HT-29 (cell line): ENCODE measurements around the gene LARP6. TPM values are rescaled to one million over a fixed set of nuclear protein-coding genes. Genes with fewer than 3 reads are reported as not detected.
"Not testable (repeated sequence)": the region's sequence is repeated elsewhere in the genome, so short reads cannot be mapped to it uniquely, and the experiment has no call there.

ENCODE experiments used
- DNase-seq: peaks from one replicate; pipeline ENCODE4 v3.0.0-alpha.2; 2015; ENCODE audit warnings: low spot score
- total RNA-seq: library from RNA; depleted of rRNA; stranded (reverse); fragments of >200 nt; shearing (Covaris generic); gene quantifications from 2 replicates; pipeline ENCODE4 v1.2.3, GENCODE V29; 2014; rRNA removed

The LARP6 gene
- 4.4 and 5.6 TPM in 2 replicates for total RNA-seq

DNA sequence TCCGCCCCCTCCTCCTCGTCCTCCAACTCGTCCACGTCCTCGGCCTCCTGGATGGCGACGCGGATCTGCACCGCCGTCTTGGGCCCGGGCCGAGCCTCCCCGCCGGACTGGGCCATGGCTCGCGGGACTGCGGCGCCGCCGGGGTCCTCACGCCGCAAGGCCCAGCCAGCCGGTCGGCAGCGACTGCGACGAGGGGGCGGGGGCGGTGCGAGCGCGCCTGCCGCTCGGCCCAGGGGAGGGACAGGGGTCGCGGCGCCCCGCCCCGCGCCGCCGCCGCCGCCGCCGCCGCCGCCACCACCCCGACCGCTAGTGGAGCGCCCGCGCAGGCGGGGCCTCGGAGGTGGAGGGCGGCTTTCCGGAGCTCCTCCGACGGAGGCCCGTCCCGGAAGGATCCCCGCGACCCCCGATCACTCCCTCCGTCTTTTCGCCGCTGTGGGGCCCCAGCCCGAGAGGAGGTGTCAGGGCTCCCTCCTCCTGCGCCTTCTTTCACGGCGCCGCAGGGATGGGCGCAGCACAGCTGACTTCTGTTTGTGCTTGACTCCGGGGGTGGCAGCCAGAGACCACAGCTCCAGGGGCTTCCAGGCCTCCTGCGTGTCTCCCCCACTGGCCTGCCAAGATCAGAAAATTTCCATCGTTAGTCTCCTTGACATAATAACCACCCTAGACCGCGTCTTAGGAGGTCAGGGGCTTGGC is at the start of gene LARP6:
TSS of gene LARP6 (minus strand) at position 185 of the 693 bp plus-strand sequence. CDS start at position 116, 69 bp downstream.
- DNase-seq = no peak

- DNase-seq = peak; percentile 85
Observed at GRCh38 chr15:70902107-70902506, 48.1 kb upstream of the LARP6 start.

DNA sequence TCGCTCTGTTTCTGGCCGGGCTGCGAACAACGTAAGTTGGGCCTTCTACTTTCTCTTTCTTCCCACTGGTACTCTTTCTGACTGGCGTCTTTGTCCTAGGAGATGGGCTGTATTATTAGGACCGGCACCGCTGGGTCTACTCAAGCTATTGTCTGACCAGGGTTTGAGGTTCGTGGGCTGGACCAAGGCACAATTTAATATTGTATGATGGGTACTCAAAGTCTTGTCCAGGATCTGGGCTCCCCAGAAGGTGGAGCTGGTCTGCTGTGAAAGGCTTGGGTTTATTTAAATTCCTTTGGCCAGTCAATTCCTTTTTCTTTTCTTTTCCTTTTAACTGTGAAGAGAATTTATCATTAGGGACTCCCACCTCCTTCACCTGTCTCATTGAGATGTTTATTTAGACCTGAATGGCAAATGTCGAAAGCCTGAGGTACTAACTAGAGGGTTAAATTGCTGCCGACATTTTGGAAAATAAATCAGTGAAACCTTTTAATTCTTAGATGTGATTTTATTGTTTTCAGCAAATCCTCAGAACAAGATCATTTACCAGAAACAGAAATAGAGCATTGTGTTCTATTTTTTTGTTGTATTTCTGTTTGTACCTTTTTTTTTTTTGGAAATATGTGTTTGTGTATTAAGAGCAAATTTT is 39.1 kb upstream of the LARP6 start:
- peak; percentile 84 for DNase-seq

- DNase-seq = peak; percentile 98
Observed at GRCh38 chr15:70892002-70892911, 38.3 kb upstream of the LARP6 start, which contains the start of the genes LRRC49 and THAP10. TSS of gene LRRC49 (plus strand) at chr15:70892826. CDS start at chr15:70892895, 69 bp downstream. TSS of gene THAP10 (minus strand) at chr15:70892433. CDS start at chr15:70892272, 161 bp downstream.

DNA sequence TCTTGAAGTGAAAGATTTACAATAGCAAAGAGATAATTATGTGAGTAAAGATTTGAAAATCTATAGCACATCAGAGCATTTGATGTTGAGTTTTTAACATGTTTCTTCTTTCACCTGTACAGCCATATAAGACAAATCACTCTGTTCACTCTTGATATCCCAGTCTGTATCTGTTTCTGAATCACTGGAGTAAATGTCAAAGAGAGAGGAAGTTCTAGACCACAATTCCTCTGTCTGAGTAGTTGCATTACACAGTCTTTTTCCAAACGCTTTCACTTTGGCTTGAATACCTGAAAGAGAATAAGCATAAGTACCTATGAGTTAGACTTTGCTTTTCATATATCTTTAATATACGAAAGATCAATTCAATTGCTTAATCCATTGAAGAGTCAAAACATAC is 28.4 kb upstream of the LARP6 start:
- DNase-seq = no peak

DNA sequence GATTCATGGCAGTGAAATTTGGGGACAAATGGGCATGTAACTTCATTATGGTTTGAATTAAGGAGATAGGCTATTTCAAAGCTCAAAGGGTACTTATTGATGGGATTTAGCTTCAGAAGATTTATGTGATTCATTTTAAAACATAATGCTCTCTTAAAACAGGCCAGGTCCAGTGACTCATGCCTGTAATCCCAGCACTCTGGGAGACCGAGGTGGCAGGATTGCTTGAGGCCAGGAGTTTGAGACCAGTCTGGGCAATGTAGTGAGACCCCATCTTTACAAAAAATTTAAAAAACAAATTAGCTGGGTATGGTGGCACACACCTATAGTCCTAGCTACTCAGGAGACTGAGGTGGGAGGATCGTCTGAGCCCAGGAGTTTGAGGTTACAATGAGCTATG is 26.8 kb upstream of the LARP6 start:
- DNase-seq = no peak

DNA sequence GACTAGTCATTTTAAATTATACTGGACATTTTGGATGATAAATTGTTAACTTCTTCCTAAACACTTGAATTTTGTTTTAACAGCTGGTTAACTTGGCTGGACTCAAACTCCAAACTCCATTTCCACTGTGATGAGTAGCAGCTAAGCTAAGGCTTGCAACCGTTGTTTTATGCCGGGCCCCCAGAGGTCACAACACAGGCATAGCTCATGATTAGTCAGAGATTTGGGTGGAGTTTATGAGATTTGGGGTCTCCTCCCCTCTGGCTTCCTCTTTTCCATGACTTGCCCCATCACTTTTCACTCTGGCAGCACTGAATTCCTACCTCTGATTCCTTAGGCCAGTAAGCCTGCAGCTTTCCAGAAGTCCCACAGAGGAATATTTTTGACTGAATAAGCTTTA is 25.4 kb upstream of the LARP6 start:
- DNase-seq = no peak

GRCh38 chr15:70876683-70877082 is 22.7 kb upstream of the LARP6 start:
- DNase-seq = no peak

GRCh38 chr15:70876011-70876410 is 22.1 kb upstream of the LARP6 start:
- no peak for DNase-seq

- peak; percentile 63 for DNase-seq
Observed at GRCh38 chr15:70875001-70875782, 21.2 kb upstream of the LARP6 start.

DNA sequence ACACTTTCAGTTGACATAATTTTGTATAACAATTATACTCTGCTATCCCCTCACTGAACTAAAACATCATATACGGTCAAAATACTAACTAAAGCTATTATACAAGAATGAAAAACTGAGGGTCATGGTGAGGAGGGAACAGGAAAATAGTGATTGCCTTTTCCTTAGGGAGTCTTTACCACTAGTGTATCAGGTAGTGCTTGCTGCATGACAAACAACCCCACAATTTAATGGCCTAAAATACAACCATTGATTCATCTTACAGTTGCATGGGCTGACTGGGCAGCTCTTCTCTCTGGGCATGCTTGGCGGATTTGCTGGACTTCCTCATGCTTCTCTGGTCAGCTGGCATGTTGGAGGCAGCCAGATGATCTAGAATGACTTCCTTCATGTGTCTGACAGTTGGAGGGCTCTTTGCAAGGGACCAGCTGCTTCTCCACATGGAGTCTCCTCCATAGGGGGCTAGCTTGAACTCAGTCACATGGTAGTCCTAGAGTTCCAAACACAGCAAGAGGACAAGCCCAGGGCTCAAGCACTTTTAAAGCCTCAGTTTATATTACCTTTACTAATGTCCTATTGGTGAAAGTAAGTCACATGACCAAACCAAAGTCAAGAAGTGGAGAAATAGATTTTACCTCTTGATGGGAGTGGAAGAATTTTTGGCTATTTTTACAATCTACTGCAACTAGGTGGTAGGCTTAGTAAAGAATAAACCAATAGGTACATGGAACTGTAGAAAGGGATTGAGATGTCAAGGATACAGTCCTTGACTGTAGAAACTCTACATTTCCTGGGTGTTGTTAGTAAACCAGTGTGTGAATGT is 19.5 kb upstream of the LARP6 start:
- no peak for DNase-seq

GRCh38 chr15:70871490-70871889 is 17.5 kb upstream of the LARP6 start:
- not testable (repeated sequence) for DNase-seq

DNA sequence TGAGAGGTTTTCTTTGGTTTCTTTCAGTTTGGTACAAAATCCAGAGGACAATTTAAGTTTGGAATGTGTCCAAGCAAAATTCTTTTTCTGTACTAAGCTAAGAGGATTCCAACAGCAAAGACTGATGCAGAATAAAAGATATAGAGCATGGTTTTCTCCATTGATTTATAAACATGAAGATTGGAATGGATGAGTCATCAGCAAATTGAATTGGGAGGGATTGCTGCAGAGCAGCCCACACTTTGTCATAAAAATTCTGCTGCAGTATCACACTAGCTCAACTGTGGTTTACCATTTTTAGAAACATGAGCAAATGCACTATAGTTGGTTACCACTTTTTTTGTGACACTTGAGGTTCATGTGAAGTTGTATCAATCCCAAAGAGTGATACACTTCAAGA is 16.1 kb upstream of the LARP6 start:
- DNase-seq = no peak

DNA sequence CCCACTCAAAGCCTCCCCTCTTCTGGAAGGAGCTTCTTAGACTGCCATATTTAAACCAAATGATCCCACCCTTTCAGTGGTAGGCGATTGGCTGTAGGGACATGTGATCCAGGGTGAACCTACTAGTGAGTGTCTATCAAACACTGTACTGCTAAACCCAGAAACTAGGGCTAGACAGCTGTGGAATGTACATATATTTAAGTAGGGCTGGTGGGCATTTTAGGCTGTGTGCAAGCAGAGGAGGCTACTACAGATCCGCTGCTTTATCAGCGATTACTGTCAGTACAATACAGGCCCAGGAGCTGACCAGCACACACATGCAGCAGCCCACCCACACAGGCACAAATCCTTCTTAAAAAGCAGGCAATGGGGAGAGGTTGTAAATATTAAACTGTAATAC is 15.4 kb upstream of the LARP6 start:
- no peak for DNase-seq

GRCh38 chr15:70867911-70868467 is 14.0 kb upstream of the LARP6 start:
- no peak for DNase-seq

DNA sequence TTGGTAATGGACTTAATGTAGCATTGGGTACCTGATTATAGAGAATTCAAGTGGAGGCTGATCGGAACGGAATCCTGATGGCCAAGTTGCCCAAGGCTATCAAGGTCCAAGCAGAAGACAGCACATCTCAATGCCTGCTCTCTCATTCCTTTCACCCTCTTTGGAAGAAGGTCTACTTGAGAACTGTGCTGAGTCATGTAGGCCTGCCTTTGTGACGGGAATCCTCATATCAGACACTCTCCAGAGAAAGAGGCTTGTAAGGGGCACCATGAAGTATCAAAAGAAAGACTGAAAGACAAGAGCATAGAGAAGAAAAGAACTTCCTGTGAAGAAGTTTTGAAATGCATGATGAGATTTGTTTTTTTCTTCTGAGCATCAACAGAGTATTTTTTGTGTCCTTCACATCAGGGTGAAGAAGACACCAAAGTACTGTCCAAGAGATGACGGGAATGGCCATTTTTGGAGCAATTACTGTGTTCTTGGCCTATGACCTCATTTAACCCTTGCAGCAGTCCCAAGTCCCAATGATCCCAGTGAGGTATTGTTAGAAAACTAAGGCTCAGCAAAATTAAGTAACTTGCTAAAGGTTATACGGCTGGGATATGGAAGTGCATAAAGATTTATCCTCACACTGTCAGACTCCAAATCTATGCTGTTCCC is 13.2 kb upstream of the LARP6 start:
- DNase-seq = no peak

DNA sequence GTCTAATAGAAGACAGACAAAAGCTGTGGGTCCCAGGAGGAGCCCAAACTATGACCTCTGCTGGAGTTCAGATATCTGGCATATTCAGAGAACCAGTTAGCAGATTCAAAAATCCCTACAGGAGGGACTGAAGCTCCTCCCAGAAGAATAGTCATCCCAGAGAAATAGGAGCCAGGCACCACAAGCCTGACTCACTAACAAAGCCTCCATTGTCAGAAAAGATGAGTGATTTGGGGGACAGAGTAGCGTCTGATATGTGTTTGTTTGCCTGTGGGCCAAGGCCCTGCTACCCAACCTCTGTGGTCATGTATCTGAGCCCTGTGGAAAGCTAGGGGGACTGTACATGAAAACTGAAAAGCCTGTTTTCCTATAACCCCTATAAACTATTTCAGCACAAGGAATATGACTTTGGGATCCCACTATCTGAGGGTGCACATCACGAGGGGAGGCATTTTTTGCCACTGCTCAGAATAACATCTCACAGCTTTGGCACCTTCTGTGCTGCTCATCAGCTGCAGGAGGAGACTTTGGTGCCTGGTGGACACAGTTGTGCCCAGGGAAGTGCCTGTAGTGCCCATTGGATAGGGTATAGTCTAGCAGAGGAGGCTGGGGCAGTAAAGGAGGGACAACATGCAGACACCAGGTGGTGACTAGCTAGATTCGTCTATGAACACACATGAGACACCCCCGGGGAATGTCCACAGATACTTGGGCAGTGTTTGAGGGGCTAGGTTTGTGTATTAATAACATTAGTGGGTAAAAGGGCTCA is 9.7 kb upstream of the LARP6 start:
- peak; percentile 68 for DNase-seq

- no peak for DNase-seq
Observed at GRCh38 chr15:70859998-70860397, 6.0 kb upstream of the LARP6 start.
